Transverse colon (tissue), 4 donors: ENCODE results near the gene MYRF. TPM values are rescaled to one million over a fixed set of nuclear protein-coding genes. Genes with fewer than 3 reads are reported as not detected.

Experiments used
- DNase-seq: peaks from one replicate; pipeline ENCODE4 v3.0.0-alpha.2; 2019
- H3K27ac ChIP-seq, 4 donors: fragments of 200-600 bp; sonication (generic); 2 replicates each; pipeline ENCODE4 v1.5.1; 2016 to 2018; ENCODE audit warnings: inconsistent platforms in 4 of 4
- H3K27me3 ChIP-seq: fragments of 200-600 bp; sonication (generic); 2 replicates; pipeline ENCODE4 v1.5.1; 2017; ENCODE audit warnings: inconsistent platforms
- H3K36me3 ChIP-seq, 4 donors: fragments of 200-600 bp; sonication (generic); 2 replicates each; pipeline ENCODE4 v1.5.1; 2017 to 2019; ENCODE audit warnings: inconsistent platforms in 4 of 4
- H3K4me1 ChIP-seq, 4 donors: fragments of 200-600 bp; sonication (generic); 2 replicates each; pipeline ENCODE4 v1.5.1; 2017 to 2020; ENCODE audit warnings: inconsistent platforms in 4 of 4
- H3K4me3 ChIP-seq, 4 donors: fragments of 200-600 bp; sonication (generic); 1 replicate in 1 of 4; 2 replicates in 3 of 4; pipeline versions ENCODE4 v1.5.1 to v1.6.1; 2017 to 2019; ENCODE audit warnings: inconsistent platforms in 4 of 4
- H3K9me3 ChIP-seq, 2 donors: fragments of 200-600 bp; sonication (generic); 2 replicates each; pipeline ENCODE4 v1.5.1; 2017 to 2019; ENCODE audit warnings: inconsistent platforms in 2 of 2
- CTCF ChIP-seq, 5 experiments: fragments of 200-600 bp in 3 of 5; fragments of 450-650 bp in 2 of 5; sonication (generic) in 3 of 5; IDR thresholded peaks; 1 replicate in 2 of 5; 2 replicates in 3 of 5; pipeline ENCODE4 v1.5.1; 2016 to 2017; ENCODE audit warnings: antibody characterized with exemption in 5 of 5, inconsistent platforms in 3 of 5, mild to moderate bottlenecking in 2 of 5, moderate library complexity in 1 of 5
- EP300 ChIP-seq: sonication (generic); formaldehyde crosslinking; IDR thresholded peaks from one replicate; pipeline ENCODE4 v1.6.1; 2017; ENCODE audit warnings: antibody characterized with exemption, low read depth
- POLR2A ChIP-seq: fragments of 450-650 bp; IDR thresholded peaks from one replicate; pipeline ENCODE4 v1.6.1; 2016; ENCODE audit warnings: antibody characterized with exemption, mild to moderate bottlenecking, moderate library complexity
- POLR2AphosphoS5 ChIP-seq, 3 donors: sonication (generic); formaldehyde crosslinking; IDR thresholded peaks; one replicate each; pipeline ENCODE4 v1.6.1; 2016; ENCODE audit warnings: antibody characterized with exemption in 3 of 3
- WGBS, 2 donors: methylation state at CpG; one replicate each; pipeline ENCODE4 v1.1.5; 2018; ENCODE audit warnings: low coverage in 1 of 2; 5-methylcytosine and 5-hydroxymethylcytosine counted together
- in situ Hi-C, 4 donors: fragments of 200-750 bp; cut with MboI; loops; one replicate each; pipeline versions ENCODE4 v1.15.0 to v1.15.1; 2017; ENCODE audit warnings: low sequenced_read_pairs in 3 of 4, low pct_ligation_motif_present in 1 of 4, low pct_unique_long_range_greater_than_20kb in 1 of 4
- intact Hi-C: fragments of 100-400 bp; cut with DNase I; formaldehyde crosslinking; loops from one replicate; pipeline ENCODE4 v1.15.1; 2023; ENCODE audit warnings: low total_unique reads
- total RNA-seq, 4 donors: library from RNA; depleted of rRNA; stranded (reverse); fragments of >200 nt; gene quantifications; one replicate each; pipeline ENCODE4 v1.1.0, GENCODE V29; 2016

Gene MYRF
- total RNA-seq, 4 donors from 2014 or later, result 2.0 to 14.2 (median 10.7) TPM

DNA sequence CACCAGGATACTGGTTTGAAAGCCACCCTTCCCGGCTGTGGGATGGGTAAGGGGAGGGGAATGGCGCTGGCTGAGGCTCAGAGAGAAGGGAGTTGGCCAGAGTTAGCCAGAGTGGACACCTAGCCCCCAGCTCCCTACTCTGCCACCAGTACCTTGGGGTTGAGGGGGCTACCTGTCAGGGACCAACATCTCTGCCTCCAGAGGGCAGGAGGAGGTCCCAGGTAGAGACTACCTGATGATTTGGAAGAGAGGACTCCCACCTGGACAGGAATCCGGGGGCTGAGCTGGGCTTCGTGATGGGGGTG lies 3.7 kb downstream of the MYRF start:
- peak overlapping the region in 2 of 4 donors; percentile 49 to 70 for H3K27ac ChIP-seq
- DNase-seq, result no peak
- WGBS, 2 donors, result 58% methylated on average over 4 of the region's 4 CpGs; no CpG with 5 or more reads in 1 of the 2 donors
- no peaks in the 10 kb centered on the region for H3K36me3 ChIP-seq
- H3K27me3 ChIP-seq, result peaks cover 14% of the 10 kb centered on the region
- H3K9me3 ChIP-seq, result no peaks in the 10 kb centered on the region
- H3K4me3 ChIP-seq, result no peak overlapping the region
- H3K4me1 ChIP-seq, result peaks cover 7 to 32% (median 26%) of the 10 kb centered on the region in 4 donors
- no peak for TF ChIP-seq POLR2A
- no peak for TF ChIP-seq POLR2AphosphoS5 (IDR thresholded peaks at IDR 0.05)
- TF ChIP-seq EP300, result no peak
- no peak for TF ChIP-seq CTCF (IDR thresholded peaks at IDR 0.05)
- in situ Hi-C loops, result no loop called here
- intact Hi-C loops, result no loop called here

DNA sequence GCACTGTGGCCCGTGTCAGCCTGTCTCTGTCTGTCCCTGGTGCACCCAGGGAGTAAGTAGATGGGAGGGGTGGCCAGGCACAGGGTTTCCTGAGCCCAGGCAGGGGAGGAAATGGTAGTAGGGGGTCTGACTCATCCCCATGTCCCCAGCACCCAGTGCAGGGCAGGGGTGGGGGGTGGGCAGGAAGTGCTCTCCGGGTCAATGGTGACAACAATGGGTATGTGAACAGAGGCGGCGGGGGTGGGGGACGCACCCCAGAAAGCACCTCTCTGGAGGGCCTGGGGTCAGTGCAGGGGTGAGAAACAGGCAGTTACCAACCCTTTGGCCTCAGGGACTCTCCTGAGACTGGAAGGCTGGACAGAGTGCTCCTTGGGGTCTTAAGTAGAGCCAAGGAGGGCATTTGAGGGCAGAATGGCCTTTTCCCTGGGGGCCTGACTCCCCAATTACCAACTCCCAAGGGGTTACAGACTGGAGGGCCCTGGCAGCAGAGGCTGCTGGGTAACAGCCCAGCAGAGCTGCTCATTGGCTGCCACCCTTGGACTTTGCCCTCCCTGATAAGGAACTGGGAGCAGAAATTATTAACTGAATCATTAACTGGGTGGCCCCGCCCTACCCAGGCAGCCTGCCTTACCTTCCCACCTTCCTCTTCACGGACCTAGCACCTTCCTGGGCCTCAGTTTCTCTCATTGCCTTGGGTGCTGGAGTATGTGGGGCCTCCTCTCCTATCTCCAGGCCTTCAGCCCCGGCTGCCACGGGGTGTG lies 4.2 kb downstream of the MYRF start:
- TF ChIP-seq CTCF (IDR thresholded peaks at IDR 0.05) (no peak), POLR2A (no peak), POLR2AphosphoS5 (IDR thresholded peaks at IDR 0.05) (no peak), EP300 (no peak)
- Histone ChIP-seq H3K4me1 (peaks cover 7 to 32% (median 26%) of the 10 kb centered on the region in 4 donors), H3K27me3 (peaks cover 14% of the 10 kb centered on the region), H3K27ac (peak overlapping the region in 2 of 4 donors; percentile 49 to 70), H3K36me3 (no peaks in the 10 kb centered on the region), H3K9me3 (no peaks in the 10 kb centered on the region), H3K4me3 (no peak overlapping the region)
- intact Hi-C loops (no loop called here), in situ Hi-C loops (no loop called here)
- WGBS, 2 donors, result 49% methylated on average over 9 of the region's 9 CpGs; no CpG with 5 or more reads in 1 of the 2 donors
- DNase-seq, result peak; percentile 77

DNA sequence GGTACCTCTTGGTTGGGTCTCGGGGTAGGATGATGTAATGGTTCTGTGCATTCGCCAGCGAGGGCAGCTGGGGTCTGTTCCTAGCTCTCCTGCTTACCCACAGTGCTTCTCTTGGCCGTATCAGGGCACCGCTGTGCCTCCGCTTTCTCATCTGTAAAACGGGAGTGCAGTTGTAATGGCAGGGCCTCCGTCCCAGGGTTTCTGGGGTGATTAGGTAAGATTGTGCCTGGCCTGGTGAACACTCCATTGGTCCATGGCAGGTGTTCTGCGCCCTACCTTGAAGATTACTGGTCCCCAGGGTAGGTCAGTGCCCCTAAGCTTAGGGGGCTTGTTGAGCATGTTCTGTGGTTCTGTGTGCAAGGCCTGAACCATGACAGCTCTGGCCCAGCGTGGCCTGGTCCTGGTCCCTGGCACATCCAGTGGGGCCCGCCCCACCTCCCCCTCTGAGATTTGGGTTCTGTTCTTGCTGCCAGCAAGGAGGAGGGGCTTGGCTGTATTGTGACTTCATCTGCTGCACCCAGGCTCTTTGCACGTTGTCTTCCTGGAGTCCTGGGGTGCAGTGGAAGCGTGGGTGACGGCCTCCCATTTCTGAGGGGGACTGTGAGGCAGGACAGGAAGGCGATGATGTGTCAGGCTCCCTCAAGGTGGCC lies 4.9 kb downstream of the MYRF start:
- Histone ChIP-seq H3K4me1 (peaks cover 3 to 27% (median 22%) of the 10 kb centered on the region in 4 donors), H3K36me3 (no peaks in the 10 kb centered on the region), H3K27ac (peak overlapping the region in 1 of 4 donors; percentile 70), H3K4me3 (no peak overlapping the region), H3K9me3 (no peaks in the 10 kb centered on the region), H3K27me3 (peaks cover 9% of the 10 kb centered on the region)
- TF ChIP-seq POLR2AphosphoS5 (IDR thresholded peaks at IDR 0.05), result no peak
- 74% methylated on average over 15 of the region's 15 CpGs; no CpG with 5 or more reads in 1 of the 2 donors for WGBS, 2 donors
- in situ Hi-C loops (no loop called here), intact Hi-C loops (no loop called here)
- no peak for DNase-seq

GRCh38 chr11:61760946-61761345 lies 8.5 kb downstream of the MYRF start:
- intact Hi-C loops (no loop called here), in situ Hi-C loops (no loop called here)
- WGBS, 2 donors, result 85% methylated on average over 7 of the region's 13 CpGs; no CpG with 5 or more reads in 1 of the 2 donors
- Histone ChIP-seq H3K4me3 (no peak overlapping the region), H3K36me3 (no peaks in the 10 kb centered on the region), H3K9me3 (no peaks in the 10 kb centered on the region), H3K4me1 (peaks cover 0 to 16% (median 13%) of the 10 kb centered on the region in 4 donors), H3K27me3 (no peaks in the 10 kb centered on the region), H3K27ac (no peak overlapping the region)
- DNase-seq, result no peak
- TF ChIP-seq CTCF (IDR thresholded peaks at IDR 0.05), result no peak
- no peak for TF ChIP-seq EP300
- TF ChIP-seq POLR2A, result no peak
- no peak for TF ChIP-seq POLR2AphosphoS5 (IDR thresholded peaks at IDR 0.05)
